HG03103 (cell line): ENCODE measurements around the gene SPOUT1.

Experiments
- ATAC-seq: cut with Tn5 transposase; IDR thresholded peaks from one replicate; pipeline ENCODE4 v1.9.1; 2021; ENCODE audit warnings: low read depth; ENCODE audit not compliant: unreplicated experiment

SPOUT1 gene

GRCh38 chr9:128838338-128838737 is 8.7 kb upstream of the SPOUT1 start:
- ATAC-seq = no peak

- no peak for ATAC-seq
These were observed 7.0 kb upstream of the SPOUT1 start for GRCh38 chr9:128836509-128837145.

- no peak for ATAC-seq
These were observed 5.9 kb upstream of the SPOUT1 start for GRCh38 chr9:128835246-128836210.

- ATAC-seq = no peak
These were observed 4.1 kb upstream of the SPOUT1 start for GRCh38 chr9:128833696-128834095.

- no peak for ATAC-seq
These were observed 708 bp downstream of the SPOUT1 start for GRCh38 chr9:128828719-128829452.

- ATAC-seq = no peak
These were observed 1.3 kb downstream of the SPOUT1 start for GRCh38 chr9:128828267-128828666.

GRCh38 chr9:128825923-128826700 is 3.5 kb downstream of the SPOUT1 start:
- ATAC-seq = no peak

- no peak for ATAC-seq
These were observed 4.7 kb downstream of the SPOUT1 start for GRCh38 chr9:128824911-128825310.

GRCh38 chr9:128823903-128824406 is 5.6 kb downstream of the SPOUT1 start:
- ATAC-seq = no peak

- ATAC-seq = no peak
These were observed 6.2 kb downstream of the SPOUT1 start for GRCh38 chr9:128823362-128823902.

GRCh38 chr9:128822407-128823042 is 7.1 kb downstream of the SPOUT1 start:
- ATAC-seq = no peak

GRCh38 chr9:128821584-128822406 is 7.8 kb downstream of the SPOUT1 start:
- ATAC-seq = no peak

- no peak for ATAC-seq
These were observed 8.7 kb downstream of the SPOUT1 start for GRCh38 chr9:128820665-128821583.

- ATAC-seq = no peak
These were observed 9.6 kb downstream of the SPOUT1 start for GRCh38 chr9:128819716-128820664.

GRCh38 chr9:128818839-128819715 is 10.5 kb downstream of the SPOUT1 start:
- ATAC-seq = peak; percentile 25
